ENCODE results near the gene PCBP3. TPM values are rescaled to one million over a fixed set of nuclear protein-coding genes. Genes with fewer than 3 reads are reported as not detected.
"Not testable (repeated sequence)": the region's sequence is repeated elsewhere in the genome, so short reads cannot be mapped to it uniquely, and the experiment has no call there.

PCBP3 gene
- total RNA-seq, 1 donor from 2014 or later = 72.7 TPM

DNA sequence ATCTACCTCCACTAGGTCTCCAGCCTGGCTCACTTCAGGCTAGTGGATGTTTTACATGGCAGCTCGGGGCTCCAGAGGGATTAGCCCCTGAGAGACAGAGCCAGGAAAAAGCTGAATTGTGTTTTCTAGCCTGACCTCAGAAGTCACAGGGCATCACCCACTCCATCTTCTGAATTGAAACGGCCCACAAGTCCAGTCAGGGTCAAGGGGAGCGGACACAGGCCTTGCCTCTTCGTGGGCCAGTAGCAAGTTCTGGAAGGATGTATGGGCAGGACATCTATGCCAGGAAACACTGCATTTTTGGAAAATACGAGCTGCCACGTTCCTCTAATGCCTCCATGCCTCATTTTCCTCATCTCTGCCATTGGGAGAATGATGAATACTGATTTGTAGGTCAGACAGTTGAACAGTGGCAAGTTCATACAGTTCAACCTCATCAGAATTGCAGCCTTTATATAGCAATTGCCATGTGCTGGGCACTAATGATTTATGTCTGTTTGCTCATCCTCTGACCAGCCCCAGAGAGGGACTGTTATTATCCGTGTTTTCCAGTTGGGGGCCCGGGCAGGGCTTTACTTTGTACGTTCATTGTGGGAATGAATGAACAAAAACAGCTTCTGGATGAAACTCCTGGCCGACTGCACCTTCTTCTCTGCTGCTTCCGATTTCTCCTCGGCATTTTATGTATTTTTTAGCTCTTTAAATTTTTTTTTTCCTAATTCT is 23.2 kb upstream of the PCBP3 start:
- Mint-ChIP-seq H3K27me3 (ENCODE audit: unreplicated experiment) (peaks cover 3% of the 10 kb centered on the region), H3K27ac (ENCODE audit: unreplicated experiment) (no peak overlapping the region), H3K9me3 (ENCODE audit: unreplicated experiment) (peaks cover 6% of the 10 kb centered on the region), H3K4me1 (ENCODE audit: low read depth, unreplicated experiment) (peaks cover 2% of the 10 kb centered on the region), H3K4me3 (ENCODE audit: unreplicated experiment) (no peak overlapping the region), H3K36me3 (ENCODE audit: unreplicated experiment) (peaks cover 5% of the 10 kb centered on the region)
- DNase-seq = no peak
- TF ChIP-seq, protein P1, sequence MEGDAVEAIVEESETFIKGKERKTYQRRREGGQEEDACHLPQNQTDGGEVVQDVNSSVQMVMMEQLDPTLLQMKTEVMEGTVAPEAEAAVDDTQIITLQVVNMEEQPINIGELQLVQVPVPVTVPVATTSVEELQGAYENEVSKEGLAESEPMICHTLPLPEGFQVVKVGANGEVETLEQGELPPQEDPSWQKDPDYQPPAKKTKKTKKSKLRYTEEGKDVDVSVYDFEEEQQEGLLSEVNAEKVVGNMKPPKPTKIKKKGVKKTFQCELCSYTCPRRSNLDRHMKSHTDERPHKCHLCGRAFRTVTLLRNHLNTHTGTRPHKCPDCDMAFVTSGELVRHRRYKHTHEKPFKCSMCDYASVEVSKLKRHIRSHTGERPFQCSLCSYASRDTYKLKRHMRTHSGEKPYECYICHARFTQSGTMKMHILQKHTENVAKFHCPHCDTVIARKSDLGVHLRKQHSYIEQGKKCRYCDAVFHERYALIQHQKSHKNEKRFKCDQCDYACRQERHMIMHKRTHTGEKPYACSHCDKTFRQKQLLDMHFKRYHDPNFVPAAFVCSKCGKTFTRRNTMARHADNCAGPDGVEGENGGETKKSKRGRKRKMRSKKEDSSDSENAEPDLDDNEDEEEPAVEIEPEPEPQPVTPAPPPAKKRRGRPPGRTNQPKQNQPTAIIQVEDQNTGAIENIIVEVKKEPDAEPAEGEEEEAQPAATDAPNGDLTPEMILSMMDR (IDR thresholded peaks at IDR 0.05; ENCODE audit: partially characterized antibody, unreplicated experiment) = no peak

DNA sequence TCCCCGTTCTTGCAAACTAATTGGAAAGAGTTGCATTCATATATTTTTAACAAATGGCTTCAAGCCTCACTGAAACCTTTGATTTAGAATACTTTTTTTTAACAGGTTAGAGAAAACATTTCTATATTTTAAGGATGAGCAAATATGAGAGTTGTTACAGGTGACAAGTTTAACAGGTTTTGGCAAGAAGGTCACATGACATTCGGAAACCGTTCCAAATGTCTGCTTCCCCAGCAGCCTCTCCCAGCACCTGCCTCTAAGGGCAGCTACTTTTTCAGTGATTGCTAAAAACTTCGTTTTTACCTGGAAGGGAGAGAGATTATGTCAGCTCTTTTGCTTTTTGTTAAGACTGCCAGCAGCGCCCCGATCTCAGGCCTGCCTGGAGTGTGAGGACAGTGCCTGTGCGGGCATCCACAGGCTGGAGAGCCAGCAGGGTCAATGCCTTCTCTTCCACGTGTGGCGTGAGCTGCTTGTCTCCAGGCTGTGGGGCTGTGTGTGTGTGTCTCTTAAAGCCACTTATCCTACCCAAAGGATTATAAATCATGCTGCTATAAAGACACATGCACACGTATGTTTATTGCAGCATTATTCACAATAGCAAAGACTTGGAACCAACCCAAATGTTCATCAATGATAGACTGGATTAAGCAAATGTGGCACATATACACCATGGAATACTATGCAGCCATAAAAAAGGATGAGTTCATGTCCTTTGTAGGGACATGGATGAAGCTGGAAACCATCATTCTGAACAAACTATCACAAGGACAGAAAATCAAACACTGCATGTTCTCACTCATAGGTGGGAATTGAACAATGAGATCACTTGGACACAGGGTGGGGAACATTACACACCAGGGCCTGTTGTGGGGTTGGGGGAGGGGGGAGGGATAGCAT is 21.8 kb upstream of the PCBP3 start:
- H3K4me3 Mint-ChIP-seq (ENCODE audit: unreplicated experiment); H3K4me1 Mint-ChIP-seq (ENCODE audit: low read depth, unreplicated experiment); H3K27me3 Mint-ChIP-seq (ENCODE audit: unreplicated experiment); H3K36me3 Mint-ChIP-seq (ENCODE audit: unreplicated experiment); DNase-seq; H3K9me3 Mint-ChIP-seq (ENCODE audit: unreplicated experiment); H3K27ac Mint-ChIP-seq (ENCODE audit: unreplicated experiment): not testable (repeated sequence)

DNA sequence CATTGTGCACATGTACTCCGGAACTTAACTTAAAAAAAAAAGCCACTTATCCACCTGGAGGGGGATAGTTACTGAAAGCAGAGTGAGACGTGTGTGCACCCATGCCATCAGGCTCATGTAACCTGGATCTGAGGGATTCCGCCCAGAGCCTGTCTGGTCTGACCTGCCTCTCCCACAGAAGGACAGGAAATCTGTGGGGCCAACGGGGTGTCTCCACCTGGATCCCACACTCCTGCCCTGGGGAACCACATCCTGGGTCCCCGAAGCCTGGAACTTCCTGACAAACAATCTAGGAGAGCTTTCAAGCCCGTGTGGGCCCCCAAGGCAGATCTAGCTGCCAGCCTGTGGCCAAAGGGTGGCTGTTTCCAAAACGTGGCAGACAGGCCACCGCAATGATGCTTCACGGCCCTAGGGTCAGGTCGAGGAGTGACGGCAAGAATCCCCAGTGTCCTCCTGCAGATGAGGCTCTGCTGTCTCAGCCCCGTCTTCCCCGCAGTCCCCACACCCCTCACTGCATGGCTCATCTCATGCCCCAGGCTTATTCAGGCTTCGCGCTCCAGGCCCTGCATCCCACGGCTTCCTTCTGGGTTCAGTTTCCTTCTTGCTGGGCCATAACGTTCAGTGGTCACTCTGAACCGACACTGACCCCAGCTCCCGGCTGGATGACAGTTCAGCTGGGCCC is 21.0 kb upstream of the PCBP3 start:
- no peak for DNase-seq
- H3K4me1 Mint-ChIP-seq (ENCODE audit: low read depth, unreplicated experiment) = no peaks in the 10 kb centered on the region
- peaks cover 5% of the 10 kb centered on the region for H3K36me3 Mint-ChIP-seq (ENCODE audit: unreplicated experiment)
- no peak overlapping the region for H3K4me3 Mint-ChIP-seq (ENCODE audit: unreplicated experiment)
- H3K27me3 Mint-ChIP-seq (ENCODE audit: unreplicated experiment) = peaks cover 3% of the 10 kb centered on the region
- no peak overlapping the region for H3K27ac Mint-ChIP-seq (ENCODE audit: unreplicated experiment)
- peaks cover 7% of the 10 kb centered on the region for H3K9me3 Mint-ChIP-seq (ENCODE audit: unreplicated experiment)
- TF ChIP-seq, protein P1 (IDR thresholded peaks at IDR 0.05; ENCODE audit: partially characterized antibody, unreplicated experiment) = no peak

DNA sequence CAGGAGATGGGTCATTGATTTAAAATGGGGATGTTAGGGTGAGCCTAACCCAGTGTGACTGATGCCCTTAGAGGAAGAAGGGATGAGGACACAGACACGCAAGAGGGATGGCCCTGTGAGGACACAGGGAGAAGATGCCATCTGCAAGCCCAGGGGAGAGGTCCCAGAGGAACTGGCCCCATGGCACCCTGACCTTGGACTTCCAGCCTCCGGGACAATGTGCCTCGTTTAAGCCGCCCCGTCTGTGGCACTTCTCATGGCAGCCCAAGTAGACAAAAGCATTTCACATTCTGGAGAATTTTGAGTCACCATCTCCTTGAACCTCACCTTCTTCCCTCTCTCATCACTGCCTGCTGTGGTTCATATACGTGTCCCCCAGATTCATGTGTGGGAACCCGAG is 20.1 kb upstream of the PCBP3 start:
- TF ChIP-seq, protein P1 (IDR thresholded peaks at IDR 0.05; ENCODE audit: partially characterized antibody, unreplicated experiment) = no peak
- Mint-ChIP-seq H3K9me3 (ENCODE audit: unreplicated experiment) (peaks cover 7% of the 10 kb centered on the region), H3K4me3 (ENCODE audit: unreplicated experiment) (no peak overlapping the region), H3K4me1 (ENCODE audit: low read depth, unreplicated experiment) (no peaks in the 10 kb centered on the region), H3K27ac (ENCODE audit: unreplicated experiment) (no peak overlapping the region), H3K27me3 (ENCODE audit: unreplicated experiment) (peaks cover 3% of the 10 kb centered on the region), H3K36me3 (ENCODE audit: unreplicated experiment) (peaks cover 5% of the 10 kb centered on the region)
- no peak for DNase-seq

DNA sequence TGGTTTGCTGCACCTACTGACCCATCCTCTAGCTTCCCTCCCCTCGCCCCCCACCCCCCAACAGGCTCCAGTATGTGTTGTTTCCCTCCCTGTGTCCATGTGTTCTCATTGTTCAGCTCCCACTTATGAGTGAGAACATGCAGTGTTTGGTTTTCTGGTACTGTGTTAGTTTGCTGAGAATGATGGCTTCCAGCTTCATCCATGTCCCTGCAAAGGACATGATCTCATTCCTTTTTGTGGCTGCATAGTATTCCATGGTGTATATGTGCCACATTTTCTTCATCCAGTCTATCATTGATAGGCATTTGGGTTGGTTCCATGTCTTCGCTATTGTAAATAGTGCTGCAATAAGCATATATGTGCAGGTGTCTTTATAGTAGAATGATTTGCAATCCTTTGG is 17.4 kb upstream of the PCBP3 start:
- not testable (repeated sequence) for H3K27me3 Mint-ChIP-seq (ENCODE audit: unreplicated experiment); DNase-seq; H3K9me3 Mint-ChIP-seq (ENCODE audit: unreplicated experiment); H3K36me3 Mint-ChIP-seq (ENCODE audit: unreplicated experiment); H3K4me1 Mint-ChIP-seq (ENCODE audit: low read depth, unreplicated experiment); H3K27ac Mint-ChIP-seq (ENCODE audit: unreplicated experiment); H3K4me3 Mint-ChIP-seq (ENCODE audit: unreplicated experiment)
